Tibial nerve (tissue), 4 donors: ENCODE results near the gene NENF.

ENCODE experiments used
- EP300 ChIP-seq, 2 donors: sonication (generic); formaldehyde crosslinking; IDR thresholded peaks; one replicate each; pipeline ENCODE4 v1.6.1; 2017; ENCODE audit warnings: antibody characterized with exemption in 2 of 2, mild to moderate bottlenecking in 1 of 2
- TF ChIP-seq, protein P1 (sequence below), 5 experiments: fragments of 200-600 bp in 3 of 5; fragments of 450-650 bp in 2 of 5; sonication (generic) in 3 of 5; IDR thresholded peaks; one replicate each; pipeline ENCODE4 v1.5.1; 2016 to 2019; ENCODE audit warnings: antibody characterized with exemption in 5 of 5, mild to moderate bottlenecking in 3 of 5, moderate library complexity in 2 of 5

DNA sequence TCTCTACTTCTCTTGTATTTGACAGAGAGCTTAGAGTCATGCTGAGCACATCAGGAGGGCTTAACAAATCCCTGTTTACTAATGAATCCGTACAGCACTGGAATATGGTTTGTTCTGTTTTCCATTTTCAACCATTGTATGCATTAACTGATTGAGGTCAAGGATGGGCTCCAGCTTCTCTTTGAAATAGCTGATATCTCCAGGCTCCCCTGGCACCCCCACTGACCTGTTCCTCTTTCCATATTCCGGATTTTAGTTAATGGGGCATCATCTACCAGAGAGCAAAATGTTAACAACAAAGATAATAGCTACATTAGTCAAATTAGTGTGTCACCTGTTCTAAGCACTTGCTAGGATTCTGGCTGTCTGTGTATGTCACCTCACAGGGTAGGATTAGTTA is 57.6 kb downstream of the NENF start:
- TF ChIP-seq, protein P1, sequence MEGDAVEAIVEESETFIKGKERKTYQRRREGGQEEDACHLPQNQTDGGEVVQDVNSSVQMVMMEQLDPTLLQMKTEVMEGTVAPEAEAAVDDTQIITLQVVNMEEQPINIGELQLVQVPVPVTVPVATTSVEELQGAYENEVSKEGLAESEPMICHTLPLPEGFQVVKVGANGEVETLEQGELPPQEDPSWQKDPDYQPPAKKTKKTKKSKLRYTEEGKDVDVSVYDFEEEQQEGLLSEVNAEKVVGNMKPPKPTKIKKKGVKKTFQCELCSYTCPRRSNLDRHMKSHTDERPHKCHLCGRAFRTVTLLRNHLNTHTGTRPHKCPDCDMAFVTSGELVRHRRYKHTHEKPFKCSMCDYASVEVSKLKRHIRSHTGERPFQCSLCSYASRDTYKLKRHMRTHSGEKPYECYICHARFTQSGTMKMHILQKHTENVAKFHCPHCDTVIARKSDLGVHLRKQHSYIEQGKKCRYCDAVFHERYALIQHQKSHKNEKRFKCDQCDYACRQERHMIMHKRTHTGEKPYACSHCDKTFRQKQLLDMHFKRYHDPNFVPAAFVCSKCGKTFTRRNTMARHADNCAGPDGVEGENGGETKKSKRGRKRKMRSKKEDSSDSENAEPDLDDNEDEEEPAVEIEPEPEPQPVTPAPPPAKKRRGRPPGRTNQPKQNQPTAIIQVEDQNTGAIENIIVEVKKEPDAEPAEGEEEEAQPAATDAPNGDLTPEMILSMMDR (IDR thresholded peaks at IDR 0.05), result no peak
- TF ChIP-seq EP300 (IDR thresholded peaks at IDR 0.05), result no peak
